ES-I3 (cell line): ENCODE results near the gene DBI.
"Not testable (repeated sequence)": the region's sequence is repeated elsewhere in the genome, so short reads cannot be mapped to it uniquely, and the experiment has no call there.

Experiments used
- H3K36me3 ChIP-seq: 2 replicates; pipeline ENCODE4 v1.6.1; 2013; ENCODE audit warnings: mild to moderate bottlenecking, low read length, control low read depth, moderate library complexity; ENCODE audit not compliant: insufficient read depth
- H3K4me1 ChIP-seq: 2 replicates; pipeline ENCODE4 v1.6.1; 2013; ENCODE audit warnings: mild to moderate bottlenecking, control low read depth, low read length; ENCODE audit not compliant: insufficient read depth
- H3K9ac ChIP-seq: 2 replicates; pipeline ENCODE4 v1.6.1; 2013; ENCODE audit warnings: low read depth, mild to moderate bottlenecking, low read length, moderate library complexity
- H3K9me3 ChIP-seq: 2 replicates; pipeline ENCODE4 v1.6.1; 2013; ENCODE audit warnings: mild to moderate bottlenecking, low read length, moderate library complexity; ENCODE audit not compliant: control insufficient read depth, insufficient read depth

The DBI gene

DNA sequence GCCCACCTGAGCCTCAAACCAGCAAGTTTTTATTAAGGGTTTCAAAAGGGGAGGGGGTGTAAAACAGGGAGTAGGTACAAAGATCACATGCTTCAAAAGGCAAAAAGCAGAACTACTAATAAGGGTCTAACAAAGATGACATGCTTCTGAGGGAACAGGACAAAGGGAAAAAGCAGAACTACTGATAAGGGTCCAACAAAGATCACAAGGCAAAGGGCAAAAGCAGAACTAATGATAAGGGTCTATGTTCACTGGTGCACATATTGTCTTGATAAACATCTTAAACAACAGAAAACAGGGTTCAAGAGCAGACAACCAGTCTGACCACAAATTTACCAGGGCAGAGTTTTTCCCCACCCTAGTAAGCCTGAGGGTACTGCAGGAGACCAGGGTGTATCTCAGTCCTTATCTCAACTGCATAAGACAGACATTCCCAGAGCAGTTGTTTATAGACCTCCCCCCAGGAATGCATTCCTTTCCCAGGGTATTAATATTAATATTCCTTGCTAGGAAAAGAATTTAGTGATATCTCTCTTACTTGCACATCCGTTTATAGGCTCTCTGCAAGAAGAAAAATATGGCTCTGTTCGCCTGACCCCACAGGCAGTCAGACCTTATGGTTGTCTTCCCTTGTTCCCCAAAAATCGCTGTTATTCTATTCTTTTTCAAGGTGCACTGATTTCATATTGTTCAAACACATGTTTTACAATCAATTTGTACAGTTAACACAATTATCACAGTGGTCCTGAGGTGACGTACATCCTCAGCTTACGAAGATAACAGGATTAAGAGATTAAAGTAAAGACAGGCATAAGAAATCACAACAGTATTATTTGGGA is 7.3 kb downstream of the DBI start:
- H3K9ac ChIP-seq, H3K9me3 ChIP-seq, H3K4me1 ChIP-seq: not testable (repeated sequence)
- H3K36me3 ChIP-seq: peaks cover 13% of the 10 kb centered on the region

GRCh38 chr2:119376406-119376805 is 9.6 kb downstream of the DBI start:
- H3K9ac ChIP-seq, H3K36me3 ChIP-seq, H3K4me1 ChIP-seq, H3K9me3 ChIP-seq: not testable (repeated sequence)

DNA sequence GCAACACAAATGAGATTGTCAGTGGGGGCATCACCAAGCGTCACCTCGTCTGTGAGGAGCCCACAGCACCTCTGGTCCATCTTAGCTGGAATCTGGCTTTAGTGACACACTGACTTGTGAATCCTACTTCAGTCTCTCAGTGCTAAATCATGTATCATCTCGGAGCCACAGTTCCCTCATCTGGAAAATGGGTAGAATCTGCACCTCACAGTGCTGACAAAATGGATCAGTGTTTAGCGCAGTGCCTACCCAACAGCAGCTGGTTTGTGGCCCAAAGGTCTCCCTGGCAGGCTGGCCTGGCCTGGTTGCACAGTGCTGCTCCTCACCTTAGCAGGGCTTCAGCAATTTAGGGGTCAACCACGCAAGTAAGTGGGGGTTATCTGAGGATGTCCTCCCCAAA is 10.0 kb downstream of the DBI start:
- peaks cover 7% of the 10 kb centered on the region for H3K36me3 ChIP-seq
- no peak overlapping the region for H3K9ac ChIP-seq
- no peaks in the 10 kb centered on the region for H3K4me1 ChIP-seq
- H3K9me3 ChIP-seq: no peaks in the 10 kb centered on the region

DNA sequence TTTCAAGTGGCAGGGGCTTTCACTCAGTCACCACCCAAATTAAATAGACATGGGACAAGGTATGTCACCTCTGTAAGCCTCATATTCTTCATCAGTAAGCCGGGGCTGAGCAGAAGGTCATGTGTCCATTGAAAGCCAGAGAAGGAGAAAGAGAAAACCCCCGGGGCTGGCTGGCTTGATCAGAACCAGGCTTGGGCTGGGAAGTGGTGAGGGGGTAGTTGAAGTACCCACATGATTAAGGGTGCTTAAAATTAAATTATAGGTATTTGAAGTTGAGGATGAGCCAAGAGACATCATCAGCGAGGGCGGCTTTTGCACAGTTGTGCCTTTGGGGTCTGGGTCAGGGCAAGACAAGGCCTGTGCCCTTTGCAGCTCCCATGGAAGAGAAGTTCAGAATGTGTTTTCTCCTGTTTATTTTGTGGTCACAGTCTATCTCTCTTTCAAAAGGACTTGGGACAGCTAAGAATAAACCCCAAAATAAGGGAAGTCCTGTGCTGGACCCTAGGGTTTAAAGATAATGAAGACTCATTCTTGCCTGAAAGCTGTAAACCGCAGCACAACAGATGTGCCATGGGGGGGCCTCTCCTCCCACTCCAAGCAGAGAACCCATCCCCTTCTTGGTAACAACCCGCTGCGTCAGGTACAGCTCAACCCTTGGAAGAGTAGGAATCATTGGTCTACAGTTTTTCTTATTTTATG is 10.7 kb downstream of the DBI start:
- Histone ChIP-seq H3K4me1 (no peaks in the 10 kb centered on the region), H3K9ac (no peak overlapping the region)

GRCh38 chr2:119377993-119378345 is 11.2 kb downstream of the DBI start:
- peaks cover 2% of the 10 kb centered on the region; the same call in 1 of the 2 replicates for H3K36me3 ChIP-seq
- H3K9ac ChIP-seq: no peak overlapping the region
- H3K9me3 ChIP-seq: no peaks in the 10 kb centered on the region
- H3K4me1 ChIP-seq: no peaks in the 10 kb centered on the region

More for the DNA sequence above, 10.7 kb downstream of the DBI start:
- Histone ChIP-seq H3K9me3 (no peaks in the 10 kb centered on the region), H3K36me3 (peaks cover 2% of the 10 kb centered on the region)

- H3K9me3 ChIP-seq: no peaks in the 10 kb centered on the region
- H3K4me1 ChIP-seq: no peaks in the 10 kb centered on the region
- no peak overlapping the region for H3K9ac ChIP-seq
- no peaks in the 10 kb centered on the region; the same call in 1 of the 2 replicates for H3K36me3 ChIP-seq
These were observed 11.8 kb downstream of the DBI start for GRCh38 chr2:119378566-119378965.

GRCh38 chr2:119383410-119384140 is 16.8 kb downstream of the DBI start:
- Histone ChIP-seq H3K36me3 (no peaks in the 10 kb centered on the region), H3K9me3 (no peaks in the 10 kb centered on the region), H3K9ac (no peak overlapping the region), H3K4me1 (no peaks in the 10 kb centered on the region)

GRCh38 chr2:119384971-119385370 is 18.2 kb downstream of the DBI start:
- Histone ChIP-seq H3K4me1 (peaks cover 4% of the 10 kb centered on the region), H3K36me3 (no peaks in the 10 kb centered on the region), H3K9ac (no peak overlapping the region), H3K9me3 (no peaks in the 10 kb centered on the region)

GRCh38 chr2:119385466-119385865 is 18.7 kb downstream of the DBI start:
- Histone ChIP-seq H3K4me1 (peaks cover 4% of the 10 kb centered on the region), H3K9ac (no peak overlapping the region), H3K9me3 (no peaks in the 10 kb centered on the region), H3K36me3 (no peaks in the 10 kb centered on the region)

- H3K36me3 ChIP-seq: no peaks in the 10 kb centered on the region
- H3K4me1 ChIP-seq: peaks cover 4% of the 10 kb centered on the region
- no peak overlapping the region for H3K9ac ChIP-seq
- H3K9me3 ChIP-seq: no peaks in the 10 kb centered on the region
These were observed 20.8 kb downstream of the DBI start for GRCh38 chr2:119387381-119388129.

- Histone ChIP-seq H3K4me1 (peaks cover 4% of the 10 kb centered on the region), H3K9ac (no peak overlapping the region), H3K36me3 (no peaks in the 10 kb centered on the region), H3K9me3 (no peaks in the 10 kb centered on the region)
These were observed 23.0 kb downstream of the DBI start for GRCh38 chr2:119389615-119390306.

DNA sequence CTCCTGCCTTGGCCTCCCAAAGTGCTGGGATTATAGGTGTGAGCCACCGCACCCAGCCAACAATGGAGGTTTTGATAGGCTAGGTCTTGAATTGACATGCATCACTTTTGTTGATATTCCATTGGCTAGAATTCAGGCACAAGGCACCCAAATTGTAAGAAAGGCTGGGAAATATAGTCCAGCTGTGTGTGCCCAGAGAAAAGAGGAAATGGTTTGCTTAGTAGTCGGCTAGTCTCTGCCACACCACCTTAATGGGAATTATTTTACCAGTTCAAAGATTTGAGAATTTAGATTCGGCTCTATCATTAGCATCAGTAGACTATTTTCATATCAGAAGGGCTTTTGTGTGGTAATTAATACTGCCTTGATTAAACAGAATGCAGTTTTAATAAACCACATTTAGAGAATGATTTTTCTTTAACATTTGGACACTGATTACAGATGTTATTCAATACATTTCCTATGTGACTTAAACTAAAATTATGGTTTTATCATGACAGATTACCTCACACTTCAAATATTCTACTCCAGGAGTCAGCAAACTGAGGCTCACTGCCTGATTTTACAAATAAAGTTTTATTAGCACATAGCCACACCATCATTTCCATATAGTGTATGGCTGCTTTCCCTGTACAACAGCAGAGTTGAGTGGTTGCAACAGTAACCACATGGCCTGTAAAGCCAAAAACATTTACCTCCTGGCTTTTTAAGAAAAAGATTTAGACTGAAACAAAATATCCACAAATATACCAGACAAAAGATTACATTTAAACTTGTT is 27.4 kb downstream of the DBI start:
- Histone ChIP-seq H3K36me3 (no peaks in the 10 kb centered on the region), H3K9me3 (no peaks in the 10 kb centered on the region), H3K9ac (no peak overlapping the region), H3K4me1 (peaks cover 13% of the 10 kb centered on the region)

DNA sequence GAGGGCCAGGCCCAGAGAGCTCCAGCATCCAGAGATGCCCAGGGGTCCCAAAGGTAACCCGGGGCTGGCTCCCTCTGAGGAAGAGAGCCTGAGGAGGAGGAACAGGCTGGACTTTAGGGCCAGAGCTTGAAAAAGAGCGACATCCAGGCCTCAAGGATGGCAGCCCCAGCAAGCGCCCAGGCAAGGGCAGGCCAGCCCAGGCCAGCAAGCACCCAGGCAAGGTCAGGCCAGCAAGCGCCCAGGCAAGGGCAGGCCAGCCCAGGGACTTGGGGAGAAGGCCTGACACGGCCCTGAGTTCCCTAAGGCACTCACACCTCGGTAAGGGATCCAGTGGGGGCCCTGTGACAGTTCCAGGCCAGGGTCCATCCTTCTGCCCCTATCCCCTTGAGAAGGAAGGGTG is 30.4 kb downstream of the DBI start:
- H3K36me3 ChIP-seq: no peaks in the 10 kb centered on the region
- no peak overlapping the region for H3K9ac ChIP-seq
- no peaks in the 10 kb centered on the region for H3K9me3 ChIP-seq
- H3K4me1 ChIP-seq: peaks cover 11% of the 10 kb centered on the region; the same call in 1 of the 2 replicates
